Central memory CD8-positive, alpha-beta T cell (primary cell): ENCODE measurements around the gene AP2S1.
A peak's percentile ranks its signal among the peaks of the same experiment; 100 is the strongest.
"Not testable (repeated sequence)": the region's sequence is repeated elsewhere in the genome, so short reads cannot be mapped to it uniquely, and the experiment has no call there.

Experiments used
- ATAC-seq: fragments of 150-1000 bp; cut with Tn5 transposase; replicated peaks from 2 replicates; pipeline ENCODE4 v1.10.0; 2022; ENCODE audit warnings: mild to moderate bottlenecking, moderate FRiP score, moderate number of reproducible peaks; ENCODE audit not compliant: poor library complexity, severe bottlenecking; ENCODE audit errors: extremely low read depth
- DNase-seq, 2 donors: peaks; one replicate each; pipeline ENCODE4 v3.0.0; 2021; ENCODE audit warnings: low spot score in 2 of 2
- H3K27ac Mint-ChIP-seq: one replicate; pipeline ENCODE4 v1.8.0; 2022; ENCODE audit warnings: low read depth, mild to moderate bottlenecking, moderate library complexity, mixed read lengths
- H3K27me3 Mint-ChIP-seq: one replicate; pipeline ENCODE4 v1.8.0; 2022; ENCODE audit warnings: mixed read lengths
- H3K36me3 Mint-ChIP-seq: one replicate; pipeline ENCODE4 v1.8.0; 2022; ENCODE audit warnings: mild to moderate bottlenecking, moderate library complexity, mixed read lengths; ENCODE audit not compliant: insufficient read depth
- H3K4me1 Mint-ChIP-seq: one replicate; pipeline ENCODE4 v1.8.0; 2022; ENCODE audit warnings: mixed read lengths
- H3K4me3 Mint-ChIP-seq: one replicate; pipeline ENCODE4 v1.8.0; 2022; ENCODE audit warnings: mild to moderate bottlenecking, moderate library complexity, mixed read lengths
- H3K9me3 Mint-ChIP-seq: one replicate; pipeline ENCODE4 v1.8.0; 2022; ENCODE audit warnings: mixed read lengths

AP2S1 gene

GRCh38 chr19:46850228-46851203, at the start of gene AP2S1:
Gene AP2S1 (minus strand): TSS chr19:46850846. CDS start chr19:46850766, 80 bp downstream.
- ATAC-seq (peak; percentile 93), DNase-seq (peak; percentile 83 to 93)
- peaks cover 14% of the 10 kb centered on the region for H3K36me3 Mint-ChIP-seq
- no peaks in the 10 kb centered on the region for H3K27me3 Mint-ChIP-seq
- peaks cover 34% of the 10 kb centered on the region for H3K4me1 Mint-ChIP-seq
- H3K4me3 Mint-ChIP-seq, result peak within 1 kb of the TSS; percentile 89
- H3K27ac Mint-ChIP-seq, result peak within 1 kb of the TSS; percentile 88
- H3K9me3 Mint-ChIP-seq, result no peaks in the 10 kb centered on the region

- H3K36me3 Mint-ChIP-seq, result peaks cover 5% of the 10 kb centered on the region
- DNase-seq (no peak), ATAC-seq (no peak)
- no peaks in the 10 kb centered on the region for H3K9me3 Mint-ChIP-seq
- no peak overlapping the region for H3K27ac Mint-ChIP-seq
- H3K27me3 Mint-ChIP-seq, result no peaks in the 10 kb centered on the region
- peaks cover 76% of the 10 kb centered on the region for H3K4me1 Mint-ChIP-seq
- no peak overlapping the region for H3K4me3 Mint-ChIP-seq
These were observed 49.7 kb upstream of the AP2S1 start for GRCh38 chr19:46900341-46900740.

GRCh38 chr19:46898731-46899130, 48.1 kb upstream of the AP2S1 start:
- H3K36me3 Mint-ChIP-seq, result peaks cover 2% of the 10 kb centered on the region
- peaks cover 74% of the 10 kb centered on the region for H3K4me1 Mint-ChIP-seq
- no peak overlapping the region for H3K27ac Mint-ChIP-seq
- ATAC-seq, result no peak
- no peak overlapping the region for H3K4me3 Mint-ChIP-seq
- no peaks in the 10 kb centered on the region for H3K27me3 Mint-ChIP-seq
- no peak for DNase-seq
- H3K9me3 Mint-ChIP-seq, result no peaks in the 10 kb centered on the region

- no peaks in the 10 kb centered on the region for H3K9me3 Mint-ChIP-seq
- H3K27me3 Mint-ChIP-seq, result no peaks in the 10 kb centered on the region
- DNase-seq (no peak), ATAC-seq (no peak)
- peaks cover 2% of the 10 kb centered on the region for H3K36me3 Mint-ChIP-seq
- peak overlapping the region; percentile 32 for H3K27ac Mint-ChIP-seq
- peaks cover 67% of the 10 kb centered on the region for H3K4me1 Mint-ChIP-seq
- no peak overlapping the region for H3K4me3 Mint-ChIP-seq
These were observed 45.6 kb upstream of the AP2S1 start for GRCh38 chr19:46896076-46896794.

GRCh38 chr19:46892252-46893179, 41.9 kb upstream of the AP2S1 start:
- H3K4me3 Mint-ChIP-seq, result no peak overlapping the region
- no peak for DNase-seq
- peaks cover 66% of the 10 kb centered on the region for H3K4me1 Mint-ChIP-seq

GRCh38 chr19:46890423-46891170, 40.0 kb upstream of the AP2S1 start:
- Mint-ChIP-seq H3K27me3 (no peaks in the 10 kb centered on the region), H3K36me3 (peaks cover 7% of the 10 kb centered on the region), H3K9me3 (no peaks in the 10 kb centered on the region), H3K4me1 (peaks cover 71% of the 10 kb centered on the region), H3K27ac (peak overlapping the region; percentile 57), H3K4me3 (no peak overlapping the region)
- DNase-seq (no peak), ATAC-seq (no peak)

More at GRCh38 chr19:46892252-46893179, 41.9 kb upstream of the AP2S1 start:
- Mint-ChIP-seq H3K27ac (no peak overlapping the region), H3K36me3 (peaks cover 4% of the 10 kb centered on the region), H3K9me3 (no peaks in the 10 kb centered on the region), H3K27me3 (no peaks in the 10 kb centered on the region)
- no peak for ATAC-seq

- Mint-ChIP-seq H3K27ac (peak overlapping the region; percentile 23), H3K27me3 (no peaks in the 10 kb centered on the region), H3K4me1 (peaks cover 61% of the 10 kb centered on the region), H3K9me3 (no peaks in the 10 kb centered on the region), H3K36me3 (peaks cover 5% of the 10 kb centered on the region), H3K4me3 (no peak overlapping the region)
- no peak for ATAC-seq
- DNase-seq, result no peak
These were observed 36.7 kb upstream of the AP2S1 start for GRCh38 chr19:46887240-46887782.

- H3K4me3 Mint-ChIP-seq, result no peak overlapping the region
- peak overlapping the region; percentile 23 for H3K27ac Mint-ChIP-seq
- DNase-seq (no peak), ATAC-seq (no peak)
- peaks cover 65% of the 10 kb centered on the region for H3K4me1 Mint-ChIP-seq
- peaks cover 6% of the 10 kb centered on the region for H3K36me3 Mint-ChIP-seq
- H3K27me3 Mint-ChIP-seq, result no peaks in the 10 kb centered on the region
- no peaks in the 10 kb centered on the region for H3K9me3 Mint-ChIP-seq
These were observed 36.0 kb upstream of the AP2S1 start for GRCh38 chr19:46886546-46887239.

- Mint-ChIP-seq H3K9me3 (no peaks in the 10 kb centered on the region), H3K27me3 (no peaks in the 10 kb centered on the region), H3K36me3 (peaks cover 10% of the 10 kb centered on the region), H3K27ac (no peak overlapping the region), H3K4me3 (no peak overlapping the region), H3K4me1 (peaks cover 56% of the 10 kb centered on the region)
- ATAC-seq (no peak), DNase-seq (no peak)
These were observed 34.8 kb upstream of the AP2S1 start for GRCh38 chr19:46885411-46885810.

- Mint-ChIP-seq H3K4me1 (peaks cover 44% of the 10 kb centered on the region), H3K36me3 (peaks cover 17% of the 10 kb centered on the region), H3K27ac (peak overlapping the region; percentile 33)
- not testable (repeated sequence) for H3K27me3 Mint-ChIP-seq, H3K4me3 Mint-ChIP-seq, ATAC-seq, H3K9me3 Mint-ChIP-seq, DNase-seq
These were observed 32.1 kb upstream of the AP2S1 start for GRCh38 chr19:46882751-46883150.

GRCh38 chr19:46882034-46882433, 31.4 kb upstream of the AP2S1 start:
- Mint-ChIP-seq H3K36me3 (peaks cover 14% of the 10 kb centered on the region), H3K4me3 (no peak overlapping the region), H3K27me3 (no peaks in the 10 kb centered on the region), H3K9me3 (no peaks in the 10 kb centered on the region), H3K27ac (no peak overlapping the region), H3K4me1 (peaks cover 38% of the 10 kb centered on the region)
- ATAC-seq (no peak), DNase-seq (no peak)
